ENCODE data around the gene C2CD5. TPM values are rescaled to one million over a fixed set of nuclear protein-coding genes. Genes with fewer than 3 reads are reported as not detected.

C2CD5 gene
- total RNA-seq, 1 experiment from 2014 or later: 22.9 TPM

GRCh38 chr12:22480016-22480415 lies 64.3 kb downstream of the C2CD5 start:
- no peaks in the 10 kb centered on the region for H3K27me3 ChIP-seq (ENCODE audit: insufficient read depth, low read length)
- DNase-seq (ENCODE audit: low read depth, low spot score) (no peak), ATAC-seq (no peak)
- no peaks in the 10 kb centered on the region for H4K20me1 ChIP-seq (ENCODE audit: insufficient read depth)
- no peaks in the 10 kb centered on the region for H3K9me3 ChIP-seq (ENCODE audit: control insufficient read depth in 1 of 2, insufficient read depth in 1 of 2, low read depth in 1 of 2, low read length in 2 of 2)
- no peaks in the 10 kb centered on the region for H3K4me1 ChIP-seq (ENCODE audit: control insufficient read depth in 1 of 2, insufficient read depth in 2 of 2, low read length in 2 of 2)
- RAD21 ChIA-PET (ENCODE audit: low non-redundant PET in 1 of 2, low total read pairs in 2 of 2, uncharacterized antibody in 2 of 2, unreplicated experiment in 2 of 2): no interaction called here
- no peak overlapping the region for H2AFZ ChIP-seq (ENCODE audit: low read depth, low read length, poor library complexity, severe bottlenecking)
- no peaks in the 10 kb centered on the region for H3K79me2 ChIP-seq (ENCODE audit: insufficient read depth, low read length)
- no peak overlapping the region for H3K9ac ChIP-seq (ENCODE audit: low read length)
- BruUV-seq (replicated peaks): no TSS peak
- no peak for TF ChIP-seq RAD21 (IDR thresholded peaks at IDR 0.05; ENCODE audit: low read depth)
- no peak for TF ChIP-seq SP1 (IDR thresholded peaks at IDR 0.05; ENCODE audit: low read depth)
- CTCF ChIA-PET: no interaction called here
- no peak overlapping the region for H3K27ac ChIP-seq (ENCODE audit: low read depth, low read length)
- H3K9me2 ChIP-seq (ENCODE audit: insufficient read depth): no peaks in the 10 kb centered on the region
- intact Hi-C loops (cut with micrococcal nuclease): no loop called here
- no peak overlapping the region for H3K4me3 ChIP-seq (replicated peaks in 1 of 2; ENCODE audit: low read depth in 1 of 2, low read length in 2 of 2)
- peaks cover 0 to 5% of the 10 kb centered on the region in 2 experiments; a peak in 2 of 4 replicates for H3K36me3 ChIP-seq (ENCODE audit: control insufficient read depth in 1 of 2, insufficient read depth in 2 of 2, low read length in 2 of 2)
- no peak overlapping the region for H3K4me2 ChIP-seq (ENCODE audit: low read length)
- POLR2A ChIA-PET: no interaction called here

- Histone ChIP-seq H3K27me3 (ENCODE audit: insufficient read depth, low read length) (no peaks in the 10 kb centered on the region), H3K9ac (ENCODE audit: low read length) (no peak overlapping the region), H2AFZ (ENCODE audit: low read depth, low read length, poor library complexity, severe bottlenecking) (no peak overlapping the region), H3K9me3 (ENCODE audit: control insufficient read depth in 1 of 2, insufficient read depth in 1 of 2, low read depth in 1 of 2, low read length in 2 of 2) (no peaks in the 10 kb centered on the region), H3K36me3 (ENCODE audit: control insufficient read depth in 1 of 2, insufficient read depth in 2 of 2, low read length in 2 of 2) (no peaks in the 10 kb centered on the region; a peak in 1 of 4 replicates), H3K27ac (ENCODE audit: low read depth, low read length) (no peak overlapping the region), H4K20me1 (ENCODE audit: insufficient read depth) (no peaks in the 10 kb centered on the region), H3K4me1 (ENCODE audit: control insufficient read depth in 1 of 2, insufficient read depth in 2 of 2, low read length in 2 of 2) (no peaks in the 10 kb centered on the region), H3K4me3 (replicated peaks in 1 of 2; ENCODE audit: low read depth in 1 of 2, low read length in 2 of 2) (no peak overlapping the region), H3K9me2 (ENCODE audit: insufficient read depth) (no peaks in the 10 kb centered on the region), H3K4me2 (ENCODE audit: low read length) (no peak overlapping the region), H3K79me2 (ENCODE audit: insufficient read depth, low read length) (no peaks in the 10 kb centered on the region)
- RAD21 ChIA-PET (ENCODE audit: low non-redundant PET in 1 of 2, low total read pairs in 2 of 2, uncharacterized antibody in 2 of 2, unreplicated experiment in 2 of 2): no interaction called here
- DNase-seq (ENCODE audit: low read depth, low spot score) (no peak), ATAC-seq (no peak)
- no TSS peak for BruUV-seq (replicated peaks)
- intact Hi-C loops (cut with micrococcal nuclease): no loop called here
- CTCF ChIA-PET: no interaction called here
- TF ChIP-seq FOSL1 (IDR thresholded peaks at IDR 0.05; ENCODE audit: low read depth): no peak
- TF ChIP-seq SP1 (IDR thresholded peaks at IDR 0.05; ENCODE audit: low read depth): no peak
- TF ChIP-seq SRF (IDR thresholded peaks at IDR 0.05; ENCODE audit: low read depth): no peak
- no peak for TF ChIP-seq YY1 (IDR thresholded peaks at IDR 0.05; ENCODE audit: extremely low read depth, insufficient replicate concordance, low read depth, low read length)
- TF ChIP-seq POLR2A (IDR thresholded peaks at IDR 0.05; ENCODE audit: borderline replicate concordance, extremely low read depth, insufficient read depth, insufficient read length): no peak
- TF ChIP-seq TCF7L2 (IDR thresholded peaks at IDR 0.05; ENCODE audit: borderline replicate concordance, extremely low read depth, insufficient read depth, insufficient read length): no peak
- TF ChIP-seq ZNF274 (IDR thresholded peaks at IDR 0.05; ENCODE audit: low read depth, low read length): no peak
- no peak for TF ChIP-seq JUND (IDR thresholded peaks at IDR 0.05)
- TF ChIP-seq EGR1 (IDR thresholded peaks at IDR 0.05; ENCODE audit: low read depth): no peak
- TF ChIP-seq ZFX (IDR thresholded peaks at IDR 0.05): no peak
- no peak for TF ChIP-seq MAX (IDR thresholded peaks at IDR 0.05)
- TF ChIP-seq SIN3A (IDR thresholded peaks at IDR 0.05; ENCODE audit: low read depth): no peak
- no peak for TF ChIP-seq REST (IDR thresholded peaks at IDR 0.05; ENCODE audit: low read depth)
- POLR2A ChIA-PET: no interaction called here
Observed at GRCh38 chr12:22477894-22478287, 66.5 kb downstream of the C2CD5 start.
